OCI-LY3 (cell line): ENCODE data around the gene FANK1.

ENCODE experiments used
- CTCF ChIP-seq: fragments of 200-600, 300-600 bp; sonication (generic); IDR thresholded peaks from 2 replicates; pipeline ENCODE4 v1.5.1; 2014; ENCODE audit warnings: antibody characterized with exemption, low read length, low read depth
- EZH2phosphoT487 ChIP-seq: fragments of 200-600 bp; shearing (Covaris generic); IDR thresholded peaks from 2 replicates; pipeline ENCODE4 v1.6.1; 2018; ENCODE audit warnings: antibody characterized with exemption, mixed run types, low read depth

- TF ChIP-seq CTCF (no peak), EZH2phosphoT487 (no peak)
Observed at GRCh38 chr10:126016882-126017281, 120.5 kb downstream of the FANK1 start.
